ENCODE results near the gene CAMTA1. TPM values are rescaled to one million over a fixed set of nuclear protein-coding genes. Genes with fewer than 3 reads are reported as not detected.

CAMTA1 gene
- total RNA-seq, 2 donors from 2014 or later = 105 to 113 TPM

DNA sequence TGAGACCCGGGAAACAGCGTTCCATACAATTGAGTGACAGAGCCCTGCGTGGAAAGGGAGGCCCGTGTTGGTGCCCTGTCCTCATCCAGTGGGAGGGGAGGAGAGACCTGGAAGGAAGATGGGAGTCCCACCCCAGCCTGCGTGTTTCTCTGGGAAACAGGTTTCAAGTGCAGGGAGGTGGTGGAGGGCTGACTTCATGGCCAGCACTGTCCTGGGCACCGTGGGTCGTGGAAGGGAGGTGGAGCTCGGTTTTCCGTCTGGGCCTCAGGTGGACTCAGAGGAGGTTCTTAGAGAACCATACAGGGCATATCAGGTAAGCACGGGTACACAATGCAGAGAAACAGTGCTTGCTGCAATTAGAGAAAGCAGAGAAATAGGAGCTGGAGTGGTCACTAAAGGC is 222.6 kb downstream of the CAMTA1 start:
- no peaks in the 10 kb centered on the region for H3K4me1 ChIP-seq (ENCODE audit: control insufficient read depth in 1 of 2, low read depth in 2 of 2)
- DNase-seq (ENCODE audit: low spot score) (no peak), ATAC-seq (ENCODE audit: insufficient number of reproducible peaks, low FRiP score, low read depth) (no peak)
- H3K27ac ChIP-seq = no peak overlapping the region
- H3K9me3 ChIP-seq = no peaks in the 10 kb centered on the region
- no peak for TF ChIP-seq CTCF (IDR thresholded peaks at IDR 0.05)
- no peaks in the 10 kb centered on the region for H3K36me3 ChIP-seq
- H3K27me3 ChIP-seq (replicated peaks; ENCODE audit: insufficient read depth) = no peaks in the 10 kb centered on the region
- no peak overlapping the region for H3K4me3 ChIP-seq

GRCh38 chr1:7008331-7008730 is 223.1 kb downstream of the CAMTA1 start:
- Histone ChIP-seq H3K36me3 (no peaks in the 10 kb centered on the region), H3K27ac (no peak overlapping the region), H3K4me3 (no peak overlapping the region), H3K27me3 (replicated peaks; ENCODE audit: insufficient read depth) (no peaks in the 10 kb centered on the region), H3K4me1 (ENCODE audit: control insufficient read depth in 1 of 2, low read depth in 2 of 2) (peaks cover 0 to 4% of the 10 kb centered on the region in 2 donors), H3K9me3 (no peaks in the 10 kb centered on the region)
- no peak for TF ChIP-seq CTCF (IDR thresholded peaks at IDR 0.05)
- ATAC-seq (ENCODE audit: insufficient number of reproducible peaks, low FRiP score, low read depth) = no peak
- no peak for DNase-seq (ENCODE audit: low spot score)

DNA sequence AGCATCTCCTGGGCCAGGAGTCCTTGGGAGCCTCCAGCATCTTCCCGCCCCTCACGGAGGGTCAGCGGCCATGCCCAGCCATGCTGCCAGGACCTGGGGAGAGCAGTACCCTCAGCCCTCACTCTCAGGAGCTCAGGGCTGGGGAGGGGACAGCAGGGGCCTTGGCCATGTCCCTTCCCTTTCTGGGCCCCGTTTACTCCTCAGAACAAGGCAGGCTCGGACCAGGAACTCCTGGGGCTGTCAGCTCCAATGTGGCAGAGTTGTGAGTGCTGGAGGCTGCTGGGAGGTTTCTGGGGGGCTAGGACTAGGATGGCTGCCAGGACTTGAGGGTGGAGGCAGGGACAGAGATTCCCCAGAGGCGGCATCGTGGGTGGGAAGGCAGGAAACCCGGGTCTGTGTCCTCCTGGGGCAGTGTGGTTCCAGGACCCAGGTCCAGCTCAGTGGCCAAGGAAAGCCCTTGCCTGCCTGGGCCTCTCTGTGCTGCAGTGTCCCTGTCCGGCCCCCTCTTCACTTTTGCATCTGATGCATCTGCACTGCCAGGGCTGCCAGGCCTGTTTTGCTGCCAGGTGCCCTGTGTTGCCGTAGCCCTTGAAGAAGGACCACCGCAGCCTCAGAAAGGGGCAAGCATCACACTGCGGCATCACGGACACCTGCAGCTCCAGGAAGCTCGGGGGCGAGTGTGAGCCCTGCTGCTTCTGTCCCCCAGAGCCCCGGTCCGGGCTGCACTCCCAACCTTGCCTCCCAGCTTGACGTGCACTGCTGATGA is 223.9 kb downstream of the CAMTA1 start:
- no peak for TF ChIP-seq CTCF (IDR thresholded peaks at IDR 0.05)
- H3K27me3 ChIP-seq (replicated peaks; ENCODE audit: insufficient read depth) = no peaks in the 10 kb centered on the region
- H3K4me3 ChIP-seq = no peak overlapping the region
- H3K9me3 ChIP-seq = no peaks in the 10 kb centered on the region
- no peaks in the 10 kb centered on the region for H3K36me3 ChIP-seq
- no peak for ATAC-seq (ENCODE audit: insufficient number of reproducible peaks, low FRiP score, low read depth)
- H3K4me1 ChIP-seq (ENCODE audit: control insufficient read depth in 1 of 2, low read depth in 2 of 2) = peaks cover 6 to 12% of the 10 kb centered on the region in 2 donors
- no peak for DNase-seq (ENCODE audit: low spot score)
- H3K27ac ChIP-seq = no peak overlapping the region

- H3K27ac ChIP-seq = no peak overlapping the region
Measured at GRCh38 chr1:7009741-7010525, 224.7 kb downstream of the CAMTA1 start.

More at GRCh38 chr1:7009741-7010525, 224.7 kb downstream of the CAMTA1 start:
- Histone ChIP-seq H3K36me3 (no peaks in the 10 kb centered on the region), H3K27me3 (replicated peaks; ENCODE audit: insufficient read depth) (no peaks in the 10 kb centered on the region), H3K9me3 (no peaks in the 10 kb centered on the region), H3K4me1 (ENCODE audit: control insufficient read depth in 1 of 2, low read depth in 2 of 2) (peaks cover 7 to 17% of the 10 kb centered on the region in 2 donors), H3K4me3 (no peak overlapping the region)
- ATAC-seq (ENCODE audit: insufficient number of reproducible peaks, low FRiP score, low read depth) = no peak
- TF ChIP-seq CTCF (IDR thresholded peaks at IDR 0.05) = no peak
- DNase-seq (ENCODE audit: low spot score) = no peak
